ENCODE measurements around the gene LARGE2. TPM values are rescaled to one million over a fixed set of nuclear protein-coding genes. Genes with fewer than 3 reads are reported as not detected.

Gene LARGE2
- total and polyA plus RNA-seq, 2 of the 13 experiments (the other 11 are each of a cell fraction or from before 2014, with no cell fraction given): 8.5 to 21.6 TPM

DNA sequence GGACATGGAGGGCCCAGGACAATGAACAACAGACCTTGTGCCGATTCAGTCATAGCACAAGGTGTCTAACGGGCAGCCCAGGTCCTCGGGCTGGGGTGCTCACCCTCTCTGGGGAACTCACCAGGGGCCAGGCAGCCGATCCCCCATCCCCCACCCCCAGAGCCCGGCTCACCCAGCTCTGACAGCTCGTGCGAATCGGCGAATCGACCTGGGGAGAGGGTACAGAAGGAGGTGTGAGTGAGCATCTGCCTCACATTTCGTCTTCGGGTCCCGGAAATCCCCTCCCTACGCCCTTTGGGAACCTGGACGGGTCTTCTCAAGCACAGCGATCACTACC is 5.2 kb upstream of the LARGE2 start:
- Histone ChIP-seq H3K36me3 (replicated peaks in 1 of 2; ENCODE audit: control insufficient read depth in 1 of 2, insufficient read depth in 2 of 2, low read length in 2 of 2) (peaks cover 8 to 23% of the 10 kb centered on the region in 2 experiments; a peak in 3 of 5 replicates), H2AFZ (ENCODE audit: low read length) (no peak overlapping the region), H4K20me1 (ENCODE audit: insufficient read depth, low read length) (no peaks in the 10 kb centered on the region), H3K27me3 (ENCODE audit: control insufficient read depth in 1 of 2, insufficient read depth in 2 of 2, low read length in 2 of 2) (peaks cover 0 to 1% of the 10 kb centered on the region in 2 experiments; a peak in 1 of 5 replicates), H3K4me1 (ENCODE audit: insufficient read depth, low read length) (peaks cover 41% of the 10 kb centered on the region), H3K9me3 (ENCODE audit: low read length) (no peaks in the 10 kb centered on the region), H3K4me3 (replicated peaks in 1 of 3; ENCODE audit: insufficient read depth in 1 of 3, low read depth in 2 of 3, low read length in 3 of 3) (peak overlapping the region; percentile 82 to 94 (median 90)), H3K79me2 (ENCODE audit: insufficient read depth, low read length) (peaks cover 12% of the 10 kb centered on the region), H3K9ac (ENCODE audit: insufficient read depth, low read depth, low read length) (peak overlapping the region; percentile 73), H3K4me2 (ENCODE audit: low read depth, low read length) (peak overlapping the region; percentile 91), H3K27ac (ENCODE audit: extremely low read length, insufficient read depth, low read length) (peak overlapping the region; percentile 88)
- DNase-seq (ENCODE audit: low spot score): no peak
- no peak for ATAC-seq
- FAIRE-seq: no peak
- BruUV-seq (replicated peaks): no TSS peak
- POLR2A ChIA-PET: interaction anchor here (1.0 to 2.0 kb wide), 8 partner anchors 9 to 326 kb away, joined by 3 to 19 read pairs (median 7); partner anchors contain the start of gene CRY2
- CTCF ChIA-PET (ENCODE audit: low intra/inter-chr PET ratio, low total read pairs): no interaction called here
- no peak for TF ChIP-seq RARG (CRISPR knock-in tag; IDR thresholded peaks at IDR 0.05; ENCODE audit: low read depth)
- TF ChIP-seq, protein P1, sequence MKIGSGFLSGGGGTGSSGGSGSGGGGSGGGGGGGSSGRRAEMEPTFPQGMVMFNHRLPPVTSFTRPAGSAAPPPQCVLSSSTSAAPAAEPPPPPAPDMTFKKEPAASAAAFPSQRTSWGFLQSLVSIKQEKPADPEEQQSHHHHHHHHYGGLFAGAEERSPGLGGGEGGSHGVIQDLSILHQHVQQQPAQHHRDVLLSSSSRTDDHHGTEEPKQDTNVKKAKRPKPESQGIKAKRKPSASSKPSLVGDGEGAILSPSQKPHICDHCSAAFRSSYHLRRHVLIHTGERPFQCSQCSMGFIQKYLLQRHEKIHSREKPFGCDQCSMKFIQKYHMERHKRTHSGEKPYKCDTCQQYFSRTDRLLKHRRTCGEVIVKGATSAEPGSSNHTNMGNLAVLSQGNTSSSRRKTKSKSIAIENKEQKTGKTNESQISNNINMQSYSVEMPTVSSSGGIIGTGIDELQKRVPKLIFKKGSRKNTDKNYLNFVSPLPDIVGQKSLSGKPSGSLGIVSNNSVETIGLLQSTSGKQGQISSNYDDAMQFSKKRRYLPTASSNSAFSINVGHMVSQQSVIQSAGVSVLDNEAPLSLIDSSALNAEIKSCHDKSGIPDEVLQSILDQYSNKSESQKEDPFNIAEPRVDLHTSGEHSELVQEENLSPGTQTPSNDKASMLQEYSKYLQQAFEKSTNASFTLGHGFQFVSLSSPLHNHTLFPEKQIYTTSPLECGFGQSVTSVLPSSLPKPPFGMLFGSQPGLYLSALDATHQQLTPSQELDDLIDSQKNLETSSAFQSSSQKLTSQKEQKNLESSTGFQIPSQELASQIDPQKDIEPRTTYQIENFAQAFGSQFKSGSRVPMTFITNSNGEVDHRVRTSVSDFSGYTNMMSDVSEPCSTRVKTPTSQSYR (CRISPR knock-in tag; IDR thresholded peaks at IDR 0.05; ENCODE audit: borderline replicate concordance): no peak
- no peak for TF ChIP-seq MBNL3 (CRISPR knock-in tag; conservative IDR thresholded peaks at IDR 0.05)
- TF ChIP-seq ZC3H13 (CRISPR knock-in tag; IDR thresholded peaks at IDR 0.05): no peak
- no peak for TF ChIP-seq TCF12 (IDR thresholded peaks at IDR 0.05)
- TF ChIP-seq TCF12 (CRISPR knock-in tag; IDR thresholded peaks at IDR 0.05): no peak
- no peak for TF ChIP-seq ZNF44 (CRISPR knock-in tag; IDR thresholded peaks at IDR 0.05)
- no peak for TF ChIP-seq RFXAP (CRISPR knock-in tag; IDR thresholded peaks at IDR 0.05; ENCODE audit: borderline replicate concordance)
- no peak for TF ChIP-seq GLI4 (CRISPR knock-in tag; IDR thresholded peaks at IDR 0.05; ENCODE audit: borderline replicate concordance)
- no peak for TF ChIP-seq ZNF75D (CRISPR knock-in tag; IDR thresholded peaks at IDR 0.05; ENCODE audit: borderline replicate concordance)
- no peak for TF ChIP-seq POLR2A (IDR thresholded peaks at IDR 0.05; ENCODE audit: insufficient read depth in 1 of 2, low read depth in 2 of 2, low read length in 2 of 2)
- TF ChIP-seq MED13 (CRISPR knock-in tag; IDR thresholded peaks at IDR 0.05): no peak
- TF ChIP-seq, protein P2, sequence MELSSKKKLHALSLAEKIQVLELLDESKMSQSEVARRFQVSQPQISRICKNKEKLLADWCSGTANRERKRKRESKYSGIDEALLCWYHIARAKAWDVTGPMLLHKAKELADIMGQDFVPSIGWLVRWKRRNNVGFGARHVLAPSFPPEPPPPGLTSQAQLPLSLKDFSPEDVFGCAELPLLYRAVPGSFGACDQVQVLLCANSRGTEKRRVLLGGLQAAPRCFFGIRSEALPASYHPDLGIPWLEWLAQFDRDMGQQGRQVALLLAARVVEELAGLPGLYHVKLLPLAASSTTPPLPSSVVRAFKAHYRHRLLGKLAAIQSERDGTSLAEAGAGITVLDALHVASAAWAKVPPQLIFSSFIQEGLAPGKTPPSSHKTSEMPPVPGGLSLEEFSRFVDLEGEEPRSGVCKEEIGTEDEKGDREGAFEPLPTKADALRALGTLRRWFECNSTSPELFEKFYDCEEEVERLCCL (CRISPR knock-in tag; IDR thresholded peaks at IDR 0.05; ENCODE audit: borderline replicate concordance): no peak
- no peak for TF ChIP-seq ZNF552 (CRISPR knock-in tag; IDR thresholded peaks at IDR 0.05; ENCODE audit: borderline replicate concordance)
- TF ChIP-seq ARID2 (CRISPR knock-in tag; IDR thresholded peaks at IDR 0.05; ENCODE audit: borderline replicate concordance): no peak
- TF ChIP-seq NR2C2 (CRISPR knock-in tag; IDR thresholded peaks at IDR 0.05; ENCODE audit: borderline replicate concordance): no peak
- TF ChIP-seq RAD21 (CRISPR knock-in tag; IDR thresholded peaks at IDR 0.05): no peak
- in situ Hi-C loops (cut with HindIII; ENCODE audit: extremely low pct_ligation_motif_present, low pct_unique_long_range_greater_than_20kb): no loop called here
- intact Hi-C loops (cut with micrococcal nuclease; ENCODE audit: unreplicated experiment): no loop called here
- 0% methylated on average over 1 of the region's 16 CpGs for WGBS (ENCODE audit: low lambda C conversion rate)

Measured in HepG2 (cell line).